HG03558 (cell line): ENCODE measurements around the gene FGFBP3.

Experiments used
- ATAC-seq: cut with Tn5 transposase; IDR thresholded peaks from one replicate; pipeline ENCODE4 v1.9.1; 2021; ENCODE audit warnings: moderate number of reproducible peaks; ENCODE audit not compliant: unreplicated experiment; ENCODE audit errors: extremely low read depth

The FGFBP3 gene

DNA sequence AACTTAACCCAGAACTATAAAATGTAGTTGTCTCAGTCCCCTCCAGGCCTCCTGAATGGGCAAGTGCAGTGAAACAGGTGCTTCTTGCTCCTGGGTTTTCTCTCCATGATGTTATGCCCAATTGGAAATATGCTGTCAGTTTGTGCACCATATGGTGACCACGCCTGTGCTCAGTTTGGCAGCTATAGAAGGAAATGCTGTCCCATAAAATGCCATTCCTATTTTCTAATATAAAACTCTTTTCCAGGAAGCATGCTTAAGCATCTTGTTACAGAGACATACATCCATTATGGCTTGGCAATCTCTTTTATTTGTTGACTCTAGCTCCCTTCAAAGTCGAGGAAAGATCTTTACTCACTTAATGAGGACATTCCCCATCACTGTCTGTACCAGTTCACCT lies 45.2 kb downstream of the FGFBP3 start:
- no peak for ATAC-seq

- ATAC-seq, result no peak
Measured at GRCh38 chr10:91860885-91861284, 48.4 kb downstream of the FGFBP3 start.

- no peak for ATAC-seq
Measured at GRCh38 chr10:91856637-91857036, 52.6 kb downstream of the FGFBP3 start.
